Measurements from ENCODE around the gene FOXN1.
"Not testable (repeated sequence)": the region's sequence is repeated elsewhere in the genome, so short reads cannot be mapped to it uniquely, and the experiment has no call there.

FOXN1 gene

GRCh38 chr17:28499684-28500357 lies 6.3 kb upstream of the FOXN1 start:
- no peak for DNase-seq (ENCODE audit: low read depth)

GRCh38 chr17:28500712-28501379 lies 5.3 kb upstream of the FOXN1 start:
- DNase-seq (ENCODE audit: low read depth), result no peak

GRCh38 chr17:28501421-28502284 lies 4.5 kb upstream of the FOXN1 start:
- DNase-seq (ENCODE audit: low read depth), result no peak

GRCh38 chr17:28503420-28503819 lies 2.7 kb upstream of the FOXN1 start:
- DNase-seq (ENCODE audit: low read depth), result no peak

- DNase-seq (ENCODE audit: low read depth), result no peak
These were observed 777 bp downstream of the FOXN1 start for GRCh38 chr17:28506763-28507487.

GRCh38 chr17:28507567-28508203 lies 1.5 kb downstream of the FOXN1 start:
- peak; percentile 20 for DNase-seq (ENCODE audit: low read depth)

- DNase-seq (ENCODE audit: low read depth), result no peak
These were observed 2.1 kb downstream of the FOXN1 start for GRCh38 chr17:28508211-28508724.

GRCh38 chr17:28509789-28510188 lies 3.6 kb downstream of the FOXN1 start:
- peak; percentile 23 for DNase-seq (ENCODE audit: low read depth)

- no peak for DNase-seq (ENCODE audit: low read depth)
These were observed 5.8 kb downstream of the FOXN1 start for GRCh38 chr17:28511858-28512461.

GRCh38 chr17:28513476-28513875 lies 7.3 kb downstream of the FOXN1 start:
- DNase-seq (ENCODE audit: low read depth), result no peak

- no peak for DNase-seq (ENCODE audit: low read depth)
These were observed 8.4 kb downstream of the FOXN1 start for GRCh38 chr17:28514561-28515002.

- no peak for DNase-seq (ENCODE audit: low read depth)
These were observed 9.4 kb downstream of the FOXN1 start for GRCh38 chr17:28515518-28515917.

- no peak for DNase-seq (ENCODE audit: low read depth)
These were observed 12.0 kb downstream of the FOXN1 start for GRCh38 chr17:28518132-28518531.

GRCh38 chr17:28518578-28518977 lies 12.4 kb downstream of the FOXN1 start:
- DNase-seq (ENCODE audit: low read depth), result no peak

GRCh38 chr17:28519236-28519635 lies 13.1 kb downstream of the FOXN1 start:
- DNase-seq (ENCODE audit: low read depth), result no peak

GRCh38 chr17:28520687-28521086 lies 14.5 kb downstream of the FOXN1 start:
- DNase-seq (ENCODE audit: low read depth), result no peak

GRCh38 chr17:28521311-28522085 lies 15.3 kb downstream of the FOXN1 start:
- no peak for DNase-seq (ENCODE audit: low read depth)

GRCh38 chr17:28522281-28522680 lies 16.1 kb downstream of the FOXN1 start:
- not testable (repeated sequence) for DNase-seq (ENCODE audit: low read depth)

GRCh38 chr17:28523186-28523585 lies 17.0 kb downstream of the FOXN1 start:
- DNase-seq (ENCODE audit: low read depth), result no peak

- no peak for DNase-seq (ENCODE audit: low read depth)
These were observed 17.7 kb downstream of the FOXN1 start for GRCh38 chr17:28523876-28524275.
